ENCODE results near the gene AHCYL1. TPM values are rescaled to one million over a fixed set of nuclear protein-coding genes. Genes with fewer than 3 reads are reported as not detected.

The AHCYL1 gene
- total RNA-seq, 1 donor from 2014 or later, result 60.5 TPM

DNA sequence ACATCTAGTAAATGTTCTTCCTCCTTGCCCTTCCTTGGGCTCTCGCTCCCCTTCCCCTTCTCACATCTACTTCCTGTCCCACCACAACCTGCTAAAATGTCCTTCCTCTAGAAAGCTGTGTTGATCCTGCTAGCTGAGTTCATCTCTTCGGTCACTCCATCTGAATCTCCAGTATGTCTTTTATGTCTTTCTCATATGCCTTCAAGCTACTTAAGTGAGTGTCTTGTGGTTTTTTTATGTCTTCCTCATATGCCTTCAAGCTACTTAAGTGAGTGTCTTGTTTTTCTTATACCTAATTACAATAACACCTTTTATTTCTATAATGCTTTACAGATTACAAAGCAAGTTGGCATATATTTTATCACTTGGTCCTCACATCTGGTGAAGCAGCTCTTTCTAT, 40.0 kb upstream of the AHCYL1 start:
- no peaks in the 10 kb centered on the region for H4K20me1 ChIP-seq (ENCODE audit: insufficient read depth, low read length)
- H3K4me2 ChIP-seq (ENCODE audit: low read length), result no peak overlapping the region
- FAIRE-seq (no peak), DNase-seq (ENCODE audit: low read depth) (no peak)
- no peaks in the 10 kb centered on the region for H3K27me3 ChIP-seq (ENCODE audit: insufficient read depth, low read length)
- no peak overlapping the region for H3K4me3 ChIP-seq (ENCODE audit: insufficient read depth, low read depth, low read length)
- H3K36me3 ChIP-seq (ENCODE audit: insufficient read depth, low read length), result no peaks in the 10 kb centered on the region
- TF ChIP-seq EZH2 (IDR thresholded peaks at IDR 0.05; ENCODE audit: insufficient read depth, low read length), result no peak
- TF ChIP-seq CTCF (IDR thresholded peaks at IDR 0.05; ENCODE audit: insufficient read depth, low read depth, low read length), result no peak
- no peaks in the 10 kb centered on the region for H3K36me3 Mint-ChIP-seq (ENCODE audit: low read depth, unreplicated experiment)
- H3K9me3 ChIP-seq (ENCODE audit: insufficient read depth, low read depth, low read length), result no peaks in the 10 kb centered on the region
- H3K9me3 Mint-ChIP-seq (ENCODE audit: unreplicated experiment), result no peaks in the 10 kb centered on the region
- no peaks in the 10 kb centered on the region for H3K4me1 Mint-ChIP-seq (ENCODE audit: low read depth, unreplicated experiment)
- H3K9ac ChIP-seq (ENCODE audit: low read length), result no peak overlapping the region
- no peak overlapping the region for H3K27ac ChIP-seq (ENCODE audit: low read depth, low read length)
- peaks cover 3% of the 10 kb centered on the region for H3K27me3 Mint-ChIP-seq (ENCODE audit: low read depth, unreplicated experiment)
- no peaks in the 10 kb centered on the region for H3K79me2 ChIP-seq (ENCODE audit: insufficient read depth, low read length)
- H3K4me3 Mint-ChIP-seq (ENCODE audit: unreplicated experiment), result no peak overlapping the region
- H3K4me1 ChIP-seq (ENCODE audit: insufficient read depth, low read length), result no peaks in the 10 kb centered on the region
- no peak overlapping the region for H3K27ac Mint-ChIP-seq (ENCODE audit: unreplicated experiment)
- no peak overlapping the region for H2AFZ ChIP-seq (ENCODE audit: low read depth, low read length)

DNA sequence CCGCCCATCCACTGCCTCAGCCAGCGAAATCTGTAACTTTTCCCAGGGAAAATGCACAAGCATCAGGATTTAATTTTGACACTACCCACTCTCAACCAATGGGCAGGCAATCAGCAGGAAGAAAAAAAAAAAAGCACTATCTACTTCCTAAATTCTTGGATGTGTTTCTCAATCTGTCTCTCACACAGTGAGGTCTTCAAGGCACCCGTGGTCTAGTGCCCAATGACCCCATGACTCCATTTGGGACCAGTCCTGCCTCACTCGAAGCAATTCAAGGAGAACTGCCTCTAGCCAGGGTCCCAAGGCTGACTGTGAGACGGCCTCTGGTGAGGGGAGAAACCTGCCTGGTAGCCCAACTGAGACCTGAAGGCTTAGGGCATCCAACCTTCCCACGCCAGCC, 38.1 kb upstream of the AHCYL1 start:
- H3K36me3 ChIP-seq (ENCODE audit: insufficient read depth, low read length), result no peaks in the 10 kb centered on the region
- no peak overlapping the region for H3K4me3 ChIP-seq (ENCODE audit: insufficient read depth, low read depth, low read length)
- TF ChIP-seq CTCF (IDR thresholded peaks at IDR 0.05; ENCODE audit: insufficient read depth, low read depth, low read length), result no peak
- H3K27me3 ChIP-seq (ENCODE audit: insufficient read depth, low read length), result no peaks in the 10 kb centered on the region
- no peaks in the 10 kb centered on the region for H3K9me3 Mint-ChIP-seq (ENCODE audit: unreplicated experiment)
- H3K4me3 Mint-ChIP-seq (ENCODE audit: unreplicated experiment), result no peak overlapping the region
- H3K4me1 ChIP-seq (ENCODE audit: insufficient read depth, low read length), result no peaks in the 10 kb centered on the region
- H3K4me2 ChIP-seq (ENCODE audit: low read length), result no peak overlapping the region
- no peak overlapping the region for H3K27ac ChIP-seq (ENCODE audit: low read depth, low read length)
- DNase-seq (ENCODE audit: low read depth) (no peak), FAIRE-seq (no peak)
- no peaks in the 10 kb centered on the region for H3K9me3 ChIP-seq (ENCODE audit: insufficient read depth, low read depth, low read length)
- H3K9ac ChIP-seq (ENCODE audit: low read length), result no peak overlapping the region
- no peak overlapping the region for H2AFZ ChIP-seq (ENCODE audit: low read depth, low read length)
- H3K36me3 Mint-ChIP-seq (ENCODE audit: low read depth, unreplicated experiment), result no peaks in the 10 kb centered on the region
- H3K79me2 ChIP-seq (ENCODE audit: insufficient read depth, low read length), result no peaks in the 10 kb centered on the region
- H4K20me1 ChIP-seq (ENCODE audit: insufficient read depth, low read length), result no peaks in the 10 kb centered on the region
- peaks cover 3% of the 10 kb centered on the region for H3K27me3 Mint-ChIP-seq (ENCODE audit: low read depth, unreplicated experiment)
- H3K27ac Mint-ChIP-seq (ENCODE audit: unreplicated experiment), result no peak overlapping the region
- H3K4me1 Mint-ChIP-seq (ENCODE audit: low read depth, unreplicated experiment), result no peaks in the 10 kb centered on the region

DNA sequence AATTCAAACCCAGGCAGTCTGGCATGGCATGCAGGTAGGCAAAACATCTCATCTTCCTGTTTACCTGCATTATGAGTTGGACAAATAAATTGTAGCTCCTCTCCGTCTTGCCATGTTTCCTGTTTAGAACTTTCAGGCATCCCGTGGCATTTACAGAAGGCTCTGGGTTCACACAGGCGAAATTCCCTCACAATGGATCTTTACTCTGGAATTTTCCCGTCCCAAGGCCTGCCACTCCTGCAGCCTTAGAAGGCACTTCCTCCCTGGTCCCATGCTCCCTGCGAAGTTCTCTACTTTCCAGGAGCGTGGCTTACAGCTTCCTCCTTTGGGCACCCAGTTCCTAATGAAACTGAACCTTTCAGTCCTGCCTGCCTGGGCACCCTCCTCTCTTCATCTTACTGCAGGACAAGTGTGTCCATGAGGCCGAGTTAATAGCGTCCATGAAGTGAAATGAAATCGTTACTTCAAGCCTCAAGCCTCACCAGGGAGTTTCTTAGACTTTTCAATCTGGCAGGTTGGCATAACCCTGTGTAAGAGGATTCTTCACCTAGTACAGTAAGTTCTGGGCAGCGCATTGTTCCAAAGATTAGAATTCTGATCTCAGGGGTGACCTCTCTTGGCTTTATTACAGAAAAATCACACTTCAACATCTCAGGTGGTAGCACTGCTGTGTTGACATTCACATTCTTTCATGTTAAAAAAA, 36.8 kb upstream of the AHCYL1 start:
- H3K27me3 ChIP-seq (ENCODE audit: insufficient read depth, low read length), result no peaks in the 10 kb centered on the region
- DNase-seq (ENCODE audit: low read depth) (no peak), FAIRE-seq (no peak)
- no peaks in the 10 kb centered on the region for H3K36me3 ChIP-seq (ENCODE audit: insufficient read depth, low read length)
- H3K4me1 ChIP-seq (ENCODE audit: insufficient read depth, low read length), result no peaks in the 10 kb centered on the region
- H3K4me2 ChIP-seq (ENCODE audit: low read length), result no peak overlapping the region
- TF ChIP-seq EZH2 (IDR thresholded peaks at IDR 0.05; ENCODE audit: insufficient read depth, low read length), result no peak
- no peak for TF ChIP-seq CTCF (IDR thresholded peaks at IDR 0.05; ENCODE audit: insufficient read depth, low read depth, low read length)
- Mint-ChIP-seq H3K27ac (ENCODE audit: unreplicated experiment) (no peak overlapping the region), H3K36me3 (ENCODE audit: low read depth, unreplicated experiment) (no peaks in the 10 kb centered on the region), H3K27me3 (ENCODE audit: low read depth, unreplicated experiment) (peaks cover 3% of the 10 kb centered on the region), H3K9me3 (ENCODE audit: unreplicated experiment) (no peaks in the 10 kb centered on the region), H3K4me3 (ENCODE audit: unreplicated experiment) (no peak overlapping the region), H3K4me1 (ENCODE audit: low read depth, unreplicated experiment) (no peaks in the 10 kb centered on the region)
- no peaks in the 10 kb centered on the region for H3K79me2 ChIP-seq (ENCODE audit: insufficient read depth, low read length)
- H3K4me3 ChIP-seq (ENCODE audit: insufficient read depth, low read depth, low read length), result no peak overlapping the region
- H4K20me1 ChIP-seq (ENCODE audit: insufficient read depth, low read length), result no peaks in the 10 kb centered on the region
- no peak overlapping the region for H3K9ac ChIP-seq (ENCODE audit: low read length)
- no peak overlapping the region for H2AFZ ChIP-seq (ENCODE audit: low read depth, low read length)
- no peak overlapping the region for H3K27ac ChIP-seq (ENCODE audit: low read depth, low read length)
- H3K9me3 ChIP-seq (ENCODE audit: insufficient read depth, low read depth, low read length), result no peaks in the 10 kb centered on the region

All from astrocyte (in vitro differentiated cells and primary cell).